ENCODE measurements around the gene RRBP1. TPM values are rescaled to one million over a fixed set of nuclear protein-coding genes. Genes with fewer than 3 reads are reported as not detected.

Gene RRBP1
- total RNA-seq, 1 donor from 2014 or later = 101 TPM

DNA sequence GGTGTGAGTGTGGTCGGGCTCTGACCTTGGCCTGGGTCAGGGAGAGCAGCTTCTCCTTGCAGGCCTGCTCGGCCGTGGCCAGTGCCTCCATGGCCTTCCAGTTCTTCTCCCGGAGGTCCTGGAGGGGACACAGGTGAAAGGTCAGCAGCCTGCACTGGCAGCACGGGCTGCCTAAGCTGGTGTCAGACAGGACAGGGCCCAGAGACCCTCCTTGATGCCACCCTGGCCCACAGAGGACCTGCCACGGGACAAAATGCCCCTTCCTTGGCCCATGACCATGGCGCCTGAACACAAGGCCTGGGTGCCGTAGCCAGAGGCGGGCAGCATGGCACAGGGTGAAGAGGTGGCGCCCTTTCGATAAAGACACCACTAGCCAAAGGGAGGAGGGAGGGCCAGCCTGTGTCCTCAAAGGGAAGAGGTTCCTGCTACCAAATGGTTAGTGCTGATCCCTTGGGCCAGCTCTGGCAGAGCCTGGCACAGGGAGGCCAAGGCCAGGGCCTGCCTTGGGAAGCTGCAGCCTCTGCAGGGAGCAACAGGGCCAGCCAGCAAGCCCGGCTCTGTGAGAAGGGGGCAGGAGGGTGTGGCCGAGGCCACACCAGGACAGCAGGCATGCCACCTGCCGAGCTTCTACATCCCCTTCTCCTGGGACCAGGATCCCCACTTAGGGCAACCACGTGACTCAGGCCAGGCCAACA is 57.3 kb downstream of the RRBP1 start:
- peak in 1 of 2 donors; percentile 7 for DNase-seq (ENCODE audit: low spot score in 2 of 2)
- no peak overlapping the region for H3K27ac ChIP-seq
- H3K4me3 ChIP-seq = no peak overlapping the region
- TF ChIP-seq, protein P1, sequence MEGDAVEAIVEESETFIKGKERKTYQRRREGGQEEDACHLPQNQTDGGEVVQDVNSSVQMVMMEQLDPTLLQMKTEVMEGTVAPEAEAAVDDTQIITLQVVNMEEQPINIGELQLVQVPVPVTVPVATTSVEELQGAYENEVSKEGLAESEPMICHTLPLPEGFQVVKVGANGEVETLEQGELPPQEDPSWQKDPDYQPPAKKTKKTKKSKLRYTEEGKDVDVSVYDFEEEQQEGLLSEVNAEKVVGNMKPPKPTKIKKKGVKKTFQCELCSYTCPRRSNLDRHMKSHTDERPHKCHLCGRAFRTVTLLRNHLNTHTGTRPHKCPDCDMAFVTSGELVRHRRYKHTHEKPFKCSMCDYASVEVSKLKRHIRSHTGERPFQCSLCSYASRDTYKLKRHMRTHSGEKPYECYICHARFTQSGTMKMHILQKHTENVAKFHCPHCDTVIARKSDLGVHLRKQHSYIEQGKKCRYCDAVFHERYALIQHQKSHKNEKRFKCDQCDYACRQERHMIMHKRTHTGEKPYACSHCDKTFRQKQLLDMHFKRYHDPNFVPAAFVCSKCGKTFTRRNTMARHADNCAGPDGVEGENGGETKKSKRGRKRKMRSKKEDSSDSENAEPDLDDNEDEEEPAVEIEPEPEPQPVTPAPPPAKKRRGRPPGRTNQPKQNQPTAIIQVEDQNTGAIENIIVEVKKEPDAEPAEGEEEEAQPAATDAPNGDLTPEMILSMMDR (IDR thresholded peaks at IDR 0.05) = no peak
- H3K4me1 ChIP-seq = no peaks in the 10 kb centered on the region
- no peaks in the 10 kb centered on the region for H3K9me3 ChIP-seq
- peaks cover 93 to 96% of the 10 kb centered on the region in 2 donors for H3K36me3 ChIP-seq
- no peaks in the 10 kb centered on the region for H3K27me3 ChIP-seq
- intact Hi-C loops (cut with DNase I) = no loop called here

DNA sequence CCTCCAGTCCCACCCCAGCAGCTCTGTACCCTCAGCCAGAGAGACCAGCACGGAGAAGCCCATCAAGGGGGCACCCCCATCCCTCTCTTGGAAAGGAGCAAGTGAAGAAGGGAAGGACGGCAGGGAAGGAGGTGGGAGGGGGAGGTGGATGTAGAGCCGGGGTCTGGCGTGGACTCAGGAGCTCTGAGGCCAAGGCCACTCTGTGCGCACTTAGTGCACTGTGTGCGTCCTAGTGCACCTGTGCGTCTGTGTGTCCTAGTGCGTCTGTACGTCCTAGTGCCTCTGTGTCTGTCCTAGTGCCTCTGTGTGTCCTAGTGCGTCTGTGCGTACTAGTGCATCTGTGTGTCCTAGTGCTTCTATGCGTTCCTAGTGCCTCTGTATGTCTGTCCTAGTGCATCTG is 58.0 kb downstream of the RRBP1 start:
- Histone ChIP-seq H3K9me3 (no peaks in the 10 kb centered on the region), H3K4me1 (no peaks in the 10 kb centered on the region), H3K27me3 (no peaks in the 10 kb centered on the region), H3K27ac (no peak overlapping the region), H3K4me3 (no peak overlapping the region), H3K36me3 (peaks cover 93 to 96% of the 10 kb centered on the region in 2 donors)
- TF ChIP-seq, protein P1 (IDR thresholded peaks at IDR 0.05) = no peak
- peak in 1 of 2 donors; percentile 8 for DNase-seq (ENCODE audit: low spot score in 2 of 2)
- intact Hi-C loops (cut with DNase I) = no loop called here

DNA sequence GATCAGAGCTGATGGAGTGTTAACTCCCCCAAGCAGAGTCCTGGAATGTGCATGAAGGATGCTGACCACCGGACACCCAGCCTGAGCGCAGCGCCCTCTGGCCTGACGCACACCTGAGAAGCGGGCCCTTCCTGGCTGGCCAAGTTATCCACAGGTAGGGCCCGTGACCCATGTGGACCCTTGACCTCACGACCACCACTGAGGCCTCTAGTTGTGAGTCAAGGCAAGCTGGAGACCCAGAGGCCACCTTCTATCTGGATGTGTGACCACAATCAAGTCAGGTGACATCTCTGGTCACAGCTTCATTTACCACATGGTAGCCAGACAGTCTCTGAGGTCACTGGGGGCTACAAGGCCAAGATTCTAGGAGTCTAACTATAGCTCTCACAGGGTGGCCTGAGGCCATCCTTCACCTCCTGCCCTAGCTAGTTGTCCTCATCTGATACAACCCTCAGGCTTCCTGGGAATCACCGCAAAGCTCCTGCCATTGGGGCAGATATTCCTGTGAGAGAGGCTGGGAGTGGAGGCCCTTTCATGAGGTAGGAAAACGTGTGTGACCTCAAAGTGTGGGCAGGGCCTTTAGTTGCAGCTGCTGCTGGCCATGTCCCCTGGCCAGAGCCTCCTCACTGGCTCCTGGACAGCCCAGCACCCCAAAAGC is 59.1 kb downstream of the RRBP1 start:
- peak in 1 of 2 donors; percentile 58 for DNase-seq (ENCODE audit: low spot score in 2 of 2)

DNA sequence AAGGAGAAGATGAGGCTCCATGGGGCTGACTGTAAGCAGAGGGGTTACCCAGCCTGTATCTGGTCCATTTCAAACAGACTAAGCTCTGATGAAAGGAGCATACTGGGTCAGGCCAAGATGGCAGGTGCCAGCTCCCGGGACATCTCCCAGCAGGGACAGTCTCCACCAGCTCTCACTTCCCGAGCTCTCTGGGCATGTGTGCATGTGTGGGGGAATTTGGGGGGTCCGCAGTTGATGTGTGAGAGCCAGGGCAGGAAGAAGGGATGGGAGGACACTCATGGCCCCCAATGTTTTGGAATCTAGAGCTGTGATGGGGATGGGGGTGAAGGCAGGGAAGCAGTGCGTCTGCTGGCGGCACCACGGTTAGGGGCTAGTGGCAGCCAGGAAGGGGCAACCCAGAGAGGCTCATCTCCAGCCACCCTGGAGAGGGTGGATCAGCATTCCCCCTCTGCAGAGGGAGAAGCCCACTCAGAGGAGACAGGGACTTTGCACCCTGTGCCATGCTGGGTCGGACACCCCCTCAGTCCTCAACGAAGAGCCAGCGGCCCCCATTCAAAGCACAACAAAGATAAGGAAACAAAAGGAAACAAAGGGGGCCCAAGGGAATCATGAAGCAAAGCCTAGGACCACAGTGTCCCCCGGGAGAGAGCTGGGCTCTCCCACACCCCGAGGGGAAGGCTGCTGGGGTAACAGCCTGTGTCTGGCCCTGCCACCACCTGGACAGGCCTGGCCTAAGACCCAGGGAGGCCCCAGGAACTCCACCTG is 59.8 kb downstream of the RRBP1 start:
- Histone ChIP-seq H3K27me3 (no peaks in the 10 kb centered on the region), H3K36me3 (peaks cover 81 to 94% of the 10 kb centered on the region in 2 donors), H3K9me3 (no peaks in the 10 kb centered on the region), H3K27ac (no peak overlapping the region), H3K4me1 (peaks cover 0 to 5% of the 10 kb centered on the region in 2 donors), H3K4me3 (no peak overlapping the region)
- DNase-seq (ENCODE audit: low spot score in 2 of 2) = peak in 1 of 2 donors; percentile 59
- TF ChIP-seq, protein P1 (IDR thresholded peaks at IDR 0.05) = no peak
- intact Hi-C loops (cut with DNase I) = no loop called here

More for the DNA sequence above, 59.1 kb downstream of the RRBP1 start:
- Histone ChIP-seq H3K27ac (no peak overlapping the region), H3K9me3 (no peaks in the 10 kb centered on the region), H3K4me3 (no peak overlapping the region), H3K27me3 (no peaks in the 10 kb centered on the region), H3K4me1 (no peaks in the 10 kb centered on the region), H3K36me3 (peaks cover 86 to 95% of the 10 kb centered on the region in 2 donors)
- intact Hi-C loops (cut with DNase I) = no loop called here
- TF ChIP-seq, protein P1 (IDR thresholded peaks at IDR 0.05) = no peak

DNA sequence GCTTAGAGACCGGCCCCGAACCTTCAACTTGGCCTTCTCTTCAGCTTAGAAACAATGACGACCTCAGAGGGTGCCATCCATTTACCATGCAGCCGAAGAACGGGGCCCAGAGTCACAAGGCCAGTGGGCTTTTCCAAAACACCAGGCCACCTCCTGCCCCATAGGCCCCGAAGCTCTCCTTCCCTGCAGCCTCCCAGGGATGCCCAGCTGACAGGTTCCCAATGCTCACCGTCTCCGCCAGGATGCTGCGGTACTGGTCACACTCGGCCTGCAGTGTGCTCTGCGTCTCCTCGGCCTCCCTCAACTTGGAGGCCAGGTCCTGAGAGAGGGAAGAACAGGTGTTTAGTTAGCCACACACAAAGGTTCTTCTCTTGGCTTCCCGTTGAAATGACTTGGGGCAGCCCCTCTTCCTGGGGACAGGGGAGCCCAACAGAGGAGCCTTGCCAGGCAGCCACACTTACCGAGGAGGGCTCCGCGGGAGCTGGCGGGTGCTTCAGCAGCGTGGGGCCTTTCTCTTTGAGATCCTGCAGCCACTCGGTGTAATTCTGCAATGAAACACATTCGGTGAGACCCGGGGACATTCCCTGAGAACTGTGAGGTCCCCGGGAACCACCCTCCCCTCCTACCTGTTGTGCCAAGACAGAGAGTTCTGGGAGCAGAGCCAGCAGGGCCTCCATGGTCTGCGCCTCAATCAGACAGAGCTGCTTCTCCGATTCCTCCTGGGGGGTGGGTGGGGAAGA is 60.6 kb downstream of the RRBP1 start:
- intact Hi-C loops (cut with DNase I) = no loop called here
- DNase-seq (ENCODE audit: low spot score in 2 of 2) = peak in 1 of 2 donors; percentile 61
- peaks cover 75 to 94% of the 10 kb centered on the region in 2 donors for H3K36me3 ChIP-seq

More for the DNA sequence above, 60.6 kb downstream of the RRBP1 start:
- Histone ChIP-seq H3K4me1 (peaks cover 0 to 7% of the 10 kb centered on the region in 2 donors), H3K27me3 (no peaks in the 10 kb centered on the region), H3K4me3 (no peak overlapping the region), H3K9me3 (no peaks in the 10 kb centered on the region), H3K27ac (no peak overlapping the region)
- TF ChIP-seq, protein P1 (IDR thresholded peaks at IDR 0.05) = no peak
